Body of pancreas (tissue), 4 donors: ENCODE measurements around the gene BCL2L11. TPM values are rescaled to one million over a fixed set of nuclear protein-coding genes. Genes with fewer than 3 reads are reported as not detected.

Source experiments
- ATAC-seq: fragments of 150-250 bp; one replicate; pipeline ENCODE4 v1.9.1; 2016
- DNase-seq, 4 donors: peaks; one replicate each; pipeline ENCODE4 v3.0.0-alpha.2; 2019
- H3K27ac ChIP-seq, 4 donors: fragments of 200-600 bp; sonication (generic); 1 replicate in 3 of 4; 2 replicates in 1 of 4; pipeline versions ENCODE4 v1.5.1 to v1.6.1; 2016 to 2019; ENCODE audit warnings: mild to moderate bottlenecking in 1 of 4, mixed read lengths in 1 of 4, moderate library complexity in 1 of 4
- H3K27me3 ChIP-seq, 2 donors: fragments of 200-600 bp; sonication (generic); one replicate each; pipeline ENCODE4 v1.6.0; 2016; ENCODE audit warnings: mild to moderate bottlenecking in 1 of 2
- H3K36me3 ChIP-seq, 2 donors: fragments of 200-600 bp; sonication (generic); replicated peaks in 1 of 2; 2 replicates each; pipeline ENCODE4 v1.5.1; 2016; ENCODE audit warnings: low read depth in 2 of 2; ENCODE audit not compliant: insufficient read depth in 1 of 2
- H3K4me1 ChIP-seq: fragments of 200-600 bp; sonication (generic); one replicate; pipeline ENCODE4 v1.6.0; 2016
- H3K4me3 ChIP-seq, 2 donors: fragments of 200-600 bp; sonication (generic); 1 replicate in 1 of 2; 2 replicates in 1 of 2; pipeline ENCODE4 v1.5.1; 2016 to 2019
- H3K9me3 ChIP-seq, 3 donors: fragments of 200-600 bp; sonication (generic); 1 replicate in 2 of 3; 2 replicates in 1 of 3; pipeline ENCODE4 v1.5.1; 2016
- POLR2A ChIP-seq, 3 donors: fragments of 450-650 bp; IDR thresholded peaks; one replicate each; pipeline ENCODE4 v1.6.1; 2016; ENCODE audit warnings: antibody characterized with exemption in 3 of 3, mild to moderate bottlenecking in 2 of 3
- WGBS, 2 donors: methylation state at CpG; one replicate each; pipeline ENCODE4 v1.1.5; 2017; 5-methylcytosine and 5-hydroxymethylcytosine counted together
- intact Hi-C: fragments of 100-400 bp; cut with DNase I; formaldehyde crosslinking; loops from one replicate; pipeline ENCODE4 v1.15.1; 2023
- total RNA-seq, 2 donors: library from RNA; depleted of rRNA; stranded (reverse); fragments of >200 nt; gene quantifications; one replicate each; pipeline ENCODE4 v1.1.0, GENCODE V29; 2016
- TF ChIP-seq, protein P1 (sequence below), 7 experiments: fragments of 450-650 bp in 4 of 7; fragments of 200-600 bp in 3 of 7; sonication (generic) in 3 of 7; IDR thresholded peaks; one replicate each; pipeline ENCODE4 v1.5.1; 2016 to 2019; ENCODE audit warnings: antibody characterized with exemption in 7 of 7

Gene BCL2L11
- total RNA-seq, 2 donors from 2014 or later, result 10.9 to 18.7 TPM

DNA sequence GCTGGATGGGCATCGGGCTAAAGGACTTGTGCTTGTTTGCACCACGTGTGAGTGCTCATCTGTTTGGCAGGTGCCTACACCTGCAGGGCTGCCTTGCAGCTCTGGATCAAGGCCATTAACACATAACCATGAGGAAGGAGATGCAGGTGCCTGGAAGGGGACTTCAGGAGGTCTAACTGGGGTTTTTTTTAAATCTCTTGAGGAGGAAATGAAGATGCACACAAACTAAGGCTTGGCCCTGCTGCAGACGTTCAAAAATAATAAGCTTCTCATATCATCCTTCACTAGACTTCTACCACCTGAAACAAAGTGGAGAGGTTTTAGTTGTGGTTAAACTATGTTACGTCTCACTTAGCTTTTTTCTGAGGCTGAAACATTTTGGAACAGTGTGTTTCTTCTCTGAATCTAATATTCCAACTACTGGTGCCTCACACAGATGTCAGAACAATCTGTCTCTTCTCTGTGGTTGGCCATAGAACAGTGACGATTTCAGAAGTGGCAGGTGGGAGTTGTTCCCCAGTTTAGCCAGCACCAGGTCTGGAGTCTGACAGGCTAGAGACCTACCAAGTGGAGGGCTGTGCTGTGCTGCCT lies 36.5 kb downstream of the BCL2L11 start:
- Histone ChIP-seq H3K27ac (no peak overlapping the region), H3K4me1 (peaks cover 26% of the 10 kb centered on the region), H3K27me3 (no peaks in the 10 kb centered on the region), H3K4me3 (no peak overlapping the region), H3K9me3 (no peaks in the 10 kb centered on the region), H3K36me3 (no peaks in the 10 kb centered on the region)
- no peak for TF ChIP-seq POLR2A (IDR thresholded peaks at IDR 0.05)
- TF ChIP-seq, protein P1, sequence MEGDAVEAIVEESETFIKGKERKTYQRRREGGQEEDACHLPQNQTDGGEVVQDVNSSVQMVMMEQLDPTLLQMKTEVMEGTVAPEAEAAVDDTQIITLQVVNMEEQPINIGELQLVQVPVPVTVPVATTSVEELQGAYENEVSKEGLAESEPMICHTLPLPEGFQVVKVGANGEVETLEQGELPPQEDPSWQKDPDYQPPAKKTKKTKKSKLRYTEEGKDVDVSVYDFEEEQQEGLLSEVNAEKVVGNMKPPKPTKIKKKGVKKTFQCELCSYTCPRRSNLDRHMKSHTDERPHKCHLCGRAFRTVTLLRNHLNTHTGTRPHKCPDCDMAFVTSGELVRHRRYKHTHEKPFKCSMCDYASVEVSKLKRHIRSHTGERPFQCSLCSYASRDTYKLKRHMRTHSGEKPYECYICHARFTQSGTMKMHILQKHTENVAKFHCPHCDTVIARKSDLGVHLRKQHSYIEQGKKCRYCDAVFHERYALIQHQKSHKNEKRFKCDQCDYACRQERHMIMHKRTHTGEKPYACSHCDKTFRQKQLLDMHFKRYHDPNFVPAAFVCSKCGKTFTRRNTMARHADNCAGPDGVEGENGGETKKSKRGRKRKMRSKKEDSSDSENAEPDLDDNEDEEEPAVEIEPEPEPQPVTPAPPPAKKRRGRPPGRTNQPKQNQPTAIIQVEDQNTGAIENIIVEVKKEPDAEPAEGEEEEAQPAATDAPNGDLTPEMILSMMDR (IDR thresholded peaks at IDR 0.05), result no peak
- 62 to 68% methylated on average over 5 of the region's 5 CpGs for WGBS, 2 donors
- DNase-seq (no peak), ATAC-seq (no peak)
- intact Hi-C loops, result no loop called here

DNA sequence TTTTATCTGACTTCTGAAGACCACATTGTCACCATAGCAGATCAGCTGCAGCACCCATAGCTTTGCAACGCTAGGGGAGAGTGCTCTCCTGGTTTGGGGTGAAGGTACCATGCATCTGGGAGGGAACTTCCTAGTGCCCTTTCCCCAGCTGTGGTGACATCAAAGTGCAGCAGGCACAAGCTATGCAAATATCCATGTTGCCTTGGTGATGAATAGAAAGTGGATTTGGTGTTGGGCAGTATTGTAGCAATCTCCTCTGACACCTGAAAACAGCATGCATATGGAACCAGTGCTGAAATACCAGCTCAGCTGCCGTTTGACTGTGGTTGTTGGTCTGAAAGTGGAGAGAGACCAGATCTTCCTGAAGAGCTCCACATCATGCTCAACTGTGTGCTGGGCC lies 37.1 kb downstream of the BCL2L11 start:
- ATAC-seq (no peak), DNase-seq (no peak)
- H3K4me3 ChIP-seq, result no peak overlapping the region
- H3K36me3 ChIP-seq, result no peaks in the 10 kb centered on the region
- 92 to 100% methylated on average over 2 of the region's 2 CpGs for WGBS, 2 donors
- H3K9me3 ChIP-seq, result no peaks in the 10 kb centered on the region
- intact Hi-C loops, result no loop called here
- no peak overlapping the region for H3K27ac ChIP-seq
- no peaks in the 10 kb centered on the region for H3K27me3 ChIP-seq
- peaks cover 33% of the 10 kb centered on the region for H3K4me1 ChIP-seq
- TF ChIP-seq, protein P1 (IDR thresholded peaks at IDR 0.05), result no peak
- no peak for TF ChIP-seq POLR2A (IDR thresholded peaks at IDR 0.05)

DNA sequence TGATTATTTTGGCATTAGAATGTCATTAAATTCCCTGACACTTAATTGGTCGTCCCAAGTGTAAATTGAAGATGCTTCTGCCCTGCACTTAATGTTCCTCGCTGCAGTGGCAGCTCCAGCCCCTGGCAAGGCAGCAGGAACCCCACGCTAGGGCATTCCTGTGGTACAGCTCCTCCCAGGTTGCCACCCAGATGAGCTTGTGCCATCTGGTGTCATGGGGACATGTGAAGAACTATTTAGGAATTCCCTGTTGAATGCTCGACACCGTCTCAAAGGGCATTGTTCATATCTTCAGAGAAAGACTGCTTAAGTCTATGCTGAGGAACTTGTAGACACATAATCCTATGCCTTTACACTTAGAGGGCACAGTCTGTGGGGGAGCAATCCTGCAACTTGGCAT lies 38.9 kb downstream of the BCL2L11 start:
- WGBS, 2 donors, result 84 to 91% methylated on average over 5 of the region's 5 CpGs
- H3K36me3 ChIP-seq, result no peaks in the 10 kb centered on the region

DNA sequence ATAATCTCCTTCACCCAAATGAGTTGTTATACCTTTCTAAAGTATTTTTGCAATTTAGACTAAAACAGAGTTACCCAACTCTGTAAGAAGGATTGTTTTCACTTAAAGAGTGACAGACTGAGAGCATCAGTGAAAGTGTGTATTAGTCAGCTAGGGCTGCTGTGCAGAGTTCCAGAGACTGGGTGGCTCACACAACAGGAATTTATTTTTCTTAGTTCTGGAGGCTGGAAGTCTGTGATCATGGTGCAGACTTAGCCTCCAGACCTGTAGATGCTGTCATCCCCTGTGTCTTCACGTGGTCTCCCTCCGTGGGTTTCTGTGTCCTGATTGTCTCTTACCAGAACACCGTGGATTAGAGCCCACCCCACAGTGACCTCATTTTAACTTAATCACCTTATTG lies 40.0 kb downstream of the BCL2L11 start:
- Histone ChIP-seq H3K36me3 (peaks cover 0 to 3% of the 10 kb centered on the region in 2 donors), H3K9me3 (no peaks in the 10 kb centered on the region), H3K4me1 (peaks cover 30% of the 10 kb centered on the region), H3K27me3 (no peaks in the 10 kb centered on the region), H3K4me3 (no peak overlapping the region), H3K27ac (no peak overlapping the region)
- TF ChIP-seq, protein P1 (IDR thresholded peaks at IDR 0.05), result no peak
- TF ChIP-seq POLR2A (IDR thresholded peaks at IDR 0.05), result no peak
- intact Hi-C loops, result no loop called here
- DNase-seq, result no peak
- WGBS, 2 donors, result 88 to 98% methylated on average over 3 of the region's 3 CpGs
- ATAC-seq, result no peak

More for the DNA sequence above, 38.9 kb downstream of the BCL2L11 start:
- Histone ChIP-seq H3K4me1 (peaks cover 41% of the 10 kb centered on the region), H3K27ac (no peak overlapping the region), H3K9me3 (no peaks in the 10 kb centered on the region), H3K4me3 (no peak overlapping the region), H3K27me3 (no peaks in the 10 kb centered on the region)
- TF ChIP-seq, protein P1 (IDR thresholded peaks at IDR 0.05), result no peak
- TF ChIP-seq POLR2A (IDR thresholded peaks at IDR 0.05), result no peak
- ATAC-seq (no peak), DNase-seq (no peak)
- intact Hi-C loops, result no loop called here

DNA sequence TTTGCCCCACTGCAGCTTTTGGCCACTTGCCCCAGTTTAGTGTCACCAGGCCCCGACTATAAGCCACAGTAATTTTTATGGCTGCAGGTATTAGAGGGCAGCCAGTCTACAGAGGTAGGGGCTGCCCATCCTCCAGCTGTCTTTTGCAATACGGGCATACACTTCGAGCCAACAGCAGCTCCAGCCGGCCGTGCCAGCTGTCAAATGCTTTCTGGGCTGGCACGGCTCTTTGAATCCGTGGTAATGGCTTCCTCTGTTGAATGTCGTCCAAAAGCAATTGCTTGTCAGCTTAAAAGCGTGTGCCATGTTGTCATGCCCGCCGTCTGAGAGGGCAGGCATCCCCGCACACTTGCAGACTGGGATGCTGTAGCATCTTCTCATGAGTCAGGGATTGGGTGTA lies 41.3 kb downstream of the BCL2L11 start:
- peak; percentile 85 for ATAC-seq
- 6 to 21% methylated on average over 6 to 12 of the region's 12 CpGs for WGBS, 2 donors

More for the DNA sequence above, 41.3 kb downstream of the BCL2L11 start:
- H3K9me3 ChIP-seq, result no peaks in the 10 kb centered on the region
- peaks cover 27% of the 10 kb centered on the region for H3K4me1 ChIP-seq
- DNase-seq, result peak; percentile 72 to 89 (median 84)
- H3K36me3 ChIP-seq, result peaks cover 0 to 7% of the 10 kb centered on the region in 2 donors
- no peak overlapping the region for H3K4me3 ChIP-seq
- no peaks in the 10 kb centered on the region for H3K27me3 ChIP-seq
- intact Hi-C loops, result no loop called here
- peak overlapping the region in 2 of 4 donors; percentile 11 to 53 for H3K27ac ChIP-seq
- TF ChIP-seq, protein P1 (IDR thresholded peaks at IDR 0.05), result no peak
- TF ChIP-seq POLR2A (IDR thresholded peaks at IDR 0.05), result no peak
